GM12865 (cell line): ENCODE data around the gene ANKRD44.
A peak's percentile ranks its signal among the peaks of the same experiment; 100 is the strongest.

Experiments used
- DNase-seq: peaks from one replicate; pipeline ENCODE4 v3.0.0; 2010; ENCODE audit warnings: low read depth
- H3K4me3 ChIP-seq: 2 replicates; pipeline ENCODE4 v1.5.1; 2011; ENCODE audit warnings: mild to moderate bottlenecking, low read depth, low read length, control low read depth
- TF ChIP-seq, protein P1 (sequence below): IDR thresholded peaks from 2 replicates; pipeline ENCODE4 v1.5.1; 2011; ENCODE audit warnings: low read length, control low read depth, low read depth, inconsistent platforms; ENCODE audit not compliant: insufficient read depth; ENCODE audit errors: missing control alignments

ANKRD44 gene

DNA sequence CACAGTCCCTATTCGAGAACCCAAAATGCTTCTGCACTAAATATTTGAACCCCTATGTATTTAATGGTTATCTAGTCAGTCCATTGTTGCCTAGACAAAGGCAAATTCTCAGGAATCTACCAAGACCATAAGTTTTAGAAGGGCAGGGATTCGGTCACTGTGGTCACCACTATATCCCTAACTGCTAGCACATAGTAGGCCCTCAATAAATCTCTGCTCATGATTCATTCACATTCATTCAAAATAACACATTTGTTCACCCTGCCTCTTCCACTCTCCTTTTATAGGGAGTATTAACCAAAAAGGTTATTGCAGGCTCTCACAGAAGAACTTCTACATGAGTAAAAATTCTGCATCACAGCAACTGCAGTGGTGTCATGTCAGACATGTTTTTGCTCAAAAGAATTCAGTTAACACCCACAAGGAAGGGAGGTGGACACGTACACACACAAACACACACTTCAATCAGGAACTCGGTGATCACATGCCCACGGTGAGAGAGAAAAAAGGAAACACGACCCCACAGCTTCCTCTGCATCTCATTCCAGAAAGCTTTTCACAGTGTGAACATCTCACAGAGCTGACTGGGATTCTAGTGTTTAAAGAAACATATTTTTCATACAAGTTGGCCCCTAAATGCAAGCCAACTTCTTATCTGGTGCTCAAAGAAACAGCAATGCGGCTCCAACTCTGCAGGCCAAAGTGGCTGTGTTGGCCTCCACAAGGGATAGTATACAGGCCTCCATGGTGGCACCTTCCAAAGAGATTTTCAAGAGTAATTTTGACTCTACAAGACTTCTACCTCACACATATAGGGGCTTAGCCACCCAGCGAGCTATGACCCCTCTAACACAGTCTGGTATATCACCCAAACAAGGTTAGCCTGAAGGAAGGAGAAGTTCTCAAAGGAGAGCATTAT lies 98.0 kb downstream of the ANKRD44 start:
- TF ChIP-seq, protein P1, sequence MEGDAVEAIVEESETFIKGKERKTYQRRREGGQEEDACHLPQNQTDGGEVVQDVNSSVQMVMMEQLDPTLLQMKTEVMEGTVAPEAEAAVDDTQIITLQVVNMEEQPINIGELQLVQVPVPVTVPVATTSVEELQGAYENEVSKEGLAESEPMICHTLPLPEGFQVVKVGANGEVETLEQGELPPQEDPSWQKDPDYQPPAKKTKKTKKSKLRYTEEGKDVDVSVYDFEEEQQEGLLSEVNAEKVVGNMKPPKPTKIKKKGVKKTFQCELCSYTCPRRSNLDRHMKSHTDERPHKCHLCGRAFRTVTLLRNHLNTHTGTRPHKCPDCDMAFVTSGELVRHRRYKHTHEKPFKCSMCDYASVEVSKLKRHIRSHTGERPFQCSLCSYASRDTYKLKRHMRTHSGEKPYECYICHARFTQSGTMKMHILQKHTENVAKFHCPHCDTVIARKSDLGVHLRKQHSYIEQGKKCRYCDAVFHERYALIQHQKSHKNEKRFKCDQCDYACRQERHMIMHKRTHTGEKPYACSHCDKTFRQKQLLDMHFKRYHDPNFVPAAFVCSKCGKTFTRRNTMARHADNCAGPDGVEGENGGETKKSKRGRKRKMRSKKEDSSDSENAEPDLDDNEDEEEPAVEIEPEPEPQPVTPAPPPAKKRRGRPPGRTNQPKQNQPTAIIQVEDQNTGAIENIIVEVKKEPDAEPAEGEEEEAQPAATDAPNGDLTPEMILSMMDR, result no peak
- peak; percentile 63 for DNase-seq
- peak overlapping the region; percentile 59 for H3K4me3 ChIP-seq

DNA sequence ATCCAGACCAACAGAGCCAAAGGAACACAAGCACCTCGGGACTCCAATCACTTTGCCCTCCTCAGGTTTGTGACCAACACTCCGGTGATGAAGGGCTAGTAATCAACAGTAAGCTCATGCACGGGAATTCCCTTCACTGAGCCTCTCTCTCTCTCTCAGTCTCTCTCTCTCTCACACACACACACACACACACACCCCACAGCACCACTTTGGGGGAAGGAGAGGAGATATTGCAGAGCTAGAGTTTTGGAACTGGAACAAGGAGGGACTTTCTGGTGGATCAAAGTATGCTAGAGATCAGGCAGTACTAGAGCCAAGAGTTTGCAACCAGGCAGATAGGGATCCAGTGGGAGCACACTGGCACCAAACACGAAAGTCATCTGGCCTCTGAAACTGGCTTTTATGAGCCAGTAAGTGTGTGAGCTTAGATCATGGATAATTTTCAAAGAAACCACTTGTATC lies 98.7 kb downstream of the ANKRD44 start:
- peak; percentile 78 for DNase-seq
- H3K4me3 ChIP-seq, result peak overlapping the region; percentile 32
- TF ChIP-seq, protein P1, result no peak

DNA sequence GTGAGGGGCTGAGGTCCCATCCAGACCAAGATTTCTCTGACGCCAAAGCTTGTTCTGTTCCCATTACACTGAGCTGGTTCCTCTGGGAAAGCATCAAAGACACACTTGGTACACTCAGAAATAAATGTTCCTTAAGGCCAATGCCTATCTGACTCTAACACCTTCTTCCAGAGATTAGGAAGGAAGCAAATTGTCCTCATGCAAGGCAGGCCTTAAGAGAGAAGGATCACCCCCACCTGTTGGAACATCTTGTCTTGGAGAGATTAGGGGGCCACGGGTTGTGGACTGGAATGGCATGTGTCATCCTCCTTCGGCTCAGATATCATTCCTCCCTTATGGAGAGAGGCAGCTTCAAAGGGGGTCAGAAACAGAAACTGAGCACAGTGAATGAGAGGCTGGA lies 100.2 kb downstream of the ANKRD44 start:
- TF ChIP-seq, protein P1, result no peak
- no peak for DNase-seq
- peak overlapping the region; percentile 29 for H3K4me3 ChIP-seq

DNA sequence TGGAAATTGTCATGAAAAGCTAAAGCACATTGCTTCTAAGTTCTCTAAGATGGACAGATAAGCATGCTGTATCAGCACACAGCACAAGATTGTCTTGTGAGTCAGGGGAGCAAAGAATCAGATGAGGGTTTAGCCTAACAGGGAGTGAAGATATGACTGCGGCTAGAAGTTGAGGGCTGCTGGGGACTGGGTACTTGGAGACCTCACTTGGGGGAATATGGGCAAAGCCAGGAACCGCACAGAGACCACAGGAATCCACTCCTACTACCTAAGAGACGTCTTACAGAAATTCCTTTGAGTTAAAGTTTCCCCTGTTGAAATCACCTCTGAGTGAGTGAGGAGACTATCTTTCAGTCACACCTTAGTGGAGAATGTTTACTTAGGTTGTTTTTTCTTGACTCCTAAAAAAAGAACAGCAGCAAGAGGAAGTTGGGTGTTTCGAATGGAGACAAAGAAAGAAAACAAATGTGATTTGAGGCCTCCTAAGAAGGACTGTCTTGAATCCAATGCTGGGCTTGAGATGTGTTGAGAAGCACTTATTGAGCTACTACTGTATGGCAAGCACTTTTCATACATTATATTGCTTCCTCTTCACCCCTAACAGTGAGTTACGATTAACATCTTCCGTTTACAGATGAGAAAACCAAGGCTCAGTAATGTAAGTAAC lies 100.7 kb downstream of the ANKRD44 start:
- TF ChIP-seq, protein P1, result no peak
- H3K4me3 ChIP-seq, result peak overlapping the region; percentile 29
- peak; percentile 78 for DNase-seq

DNA sequence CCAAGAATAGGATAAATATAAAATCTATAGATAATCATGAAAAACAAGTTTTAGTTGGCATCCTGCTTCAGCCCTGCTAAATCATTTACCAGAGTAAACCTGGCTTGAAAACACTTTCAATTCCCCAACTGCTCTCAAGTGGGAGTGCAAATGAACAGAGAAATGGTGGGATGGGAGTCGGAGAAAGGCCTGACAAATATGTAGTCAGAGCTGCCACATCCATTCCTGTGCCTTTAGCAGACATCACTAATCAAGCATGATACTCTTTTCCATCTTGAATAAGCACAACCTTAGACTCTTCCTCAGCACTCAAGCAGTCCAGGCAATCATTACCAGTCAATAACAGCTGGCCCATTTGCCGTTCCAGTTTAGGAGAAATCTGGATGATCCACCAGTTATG lies 101.3 kb downstream of the ANKRD44 start:
- TF ChIP-seq, protein P1, result no peak
- peak; percentile 54 for DNase-seq
- peak overlapping the region; percentile 29 for H3K4me3 ChIP-seq

DNA sequence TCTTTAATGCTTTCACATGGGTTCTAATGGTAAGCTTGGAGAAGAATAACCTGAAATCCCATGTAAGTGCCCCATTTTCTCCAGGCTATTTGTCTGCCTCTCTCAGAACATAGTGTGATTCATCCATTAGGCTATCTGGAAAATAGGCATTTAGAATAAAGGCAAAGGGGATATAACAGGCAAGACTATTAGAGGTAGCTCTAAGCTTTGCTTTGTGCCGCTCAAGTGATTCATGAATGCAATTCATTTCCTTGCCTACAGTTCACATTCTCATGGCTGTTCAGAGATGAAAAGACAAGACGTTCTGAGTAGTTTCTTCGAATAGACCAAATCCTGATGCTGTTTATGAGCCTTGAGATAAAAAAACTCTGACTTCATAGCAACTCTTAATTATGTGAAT lies 101.7 kb downstream of the ANKRD44 start:
- no peak for DNase-seq
- H3K4me3 ChIP-seq, result peak overlapping the region; percentile 29

More for the DNA sequence above, 101.7 kb downstream of the ANKRD44 start:
- TF ChIP-seq, protein P1, result no peak
